ENCODE data around the gene PRKCD. TPM values are rescaled to one million over a fixed set of nuclear protein-coding genes. Genes with fewer than 3 reads are reported as not detected.

PRKCD gene
- total and polyA plus RNA-seq, 2 donors, result 5.2 to 23.8 TPM

- no peak overlapping the region for H3K27ac ChIP-seq (ENCODE audit: low read depth)
- no peaks in the 10 kb centered on the region for H3K36me3 ChIP-seq (ENCODE audit: insufficient read depth)
- no peak for DNase-seq (ENCODE audit: extremely low spot score)
- H3K4me1 ChIP-seq (ENCODE audit: insufficient read depth), result no peaks in the 10 kb centered on the region
- no peak overlapping the region for H3K4me3 ChIP-seq (ENCODE audit: low read depth, low read length)
- WGBS, result 85% methylated on average over 19 of the region's 19 CpGs
Observed at GRCh38 chr3:53200501-53201498, 39.8 kb downstream of the PRKCD start.

GRCh38 chr3:53202331-53203015, 41.5 kb downstream of the PRKCD start:
- no peak for DNase-seq (ENCODE audit: extremely low spot score)
- Histone ChIP-seq H3K4me1 (ENCODE audit: insufficient read depth) (no peaks in the 10 kb centered on the region), H3K4me3 (ENCODE audit: low read depth, low read length) (no peak overlapping the region), H3K27ac (ENCODE audit: low read depth) (no peak overlapping the region), H3K36me3 (ENCODE audit: insufficient read depth) (no peaks in the 10 kb centered on the region)
- WGBS, result 76% methylated on average over 14 of the region's 14 CpGs

GRCh38 chr3:53211706-53212702, 51.0 kb downstream of the PRKCD start:
- Histone ChIP-seq H3K27ac (ENCODE audit: low read depth) (no peak overlapping the region), H3K4me1 (ENCODE audit: insufficient read depth) (no peaks in the 10 kb centered on the region), H3K4me3 (ENCODE audit: low read depth, low read length) (no peak overlapping the region), H3K36me3 (ENCODE audit: insufficient read depth) (no peaks in the 10 kb centered on the region)
- DNase-seq (ENCODE audit: extremely low spot score), result no peak
- 75% methylated on average over 9 of the region's 9 CpGs for WGBS

GRCh38 chr3:53213276-53213675, 52.3 kb downstream of the PRKCD start:
- no peak overlapping the region for H3K27ac ChIP-seq (ENCODE audit: low read depth)
- H3K4me3 ChIP-seq (ENCODE audit: low read depth, low read length), result no peak overlapping the region
- no peaks in the 10 kb centered on the region for H3K4me1 ChIP-seq (ENCODE audit: insufficient read depth)
- 93% methylated on average over 7 of the region's 7 CpGs for WGBS
- DNase-seq (ENCODE audit: extremely low spot score), result no peak
- no peaks in the 10 kb centered on the region for H3K36me3 ChIP-seq (ENCODE audit: insufficient read depth)

GRCh38 chr3:53215816-53216215, 54.8 kb downstream of the PRKCD start:
- Histone ChIP-seq H3K36me3 (ENCODE audit: insufficient read depth) (no peaks in the 10 kb centered on the region), H3K27ac (ENCODE audit: low read depth) (no peak overlapping the region), H3K4me1 (ENCODE audit: insufficient read depth) (no peaks in the 10 kb centered on the region), H3K4me3 (ENCODE audit: low read depth, low read length) (no peak overlapping the region)
- DNase-seq (ENCODE audit: extremely low spot score), result no peak
- WGBS, result 35% methylated on average over 2 of the region's 2 CpGs

- Histone ChIP-seq H3K4me3 (ENCODE audit: low read depth, low read length) (no peak overlapping the region), H3K36me3 (ENCODE audit: insufficient read depth) (no peaks in the 10 kb centered on the region), H3K4me1 (ENCODE audit: insufficient read depth) (no peaks in the 10 kb centered on the region), H3K27ac (ENCODE audit: low read depth) (no peak overlapping the region)
- DNase-seq (ENCODE audit: extremely low spot score), result no peak
- 30% methylated on average over 3 of the region's 3 CpGs for WGBS
Observed at GRCh38 chr3:53216723-53217122, 55.7 kb downstream of the PRKCD start.

- no peaks in the 10 kb centered on the region for H3K4me1 ChIP-seq (ENCODE audit: insufficient read depth)
- no peak for DNase-seq (ENCODE audit: extremely low spot score)
- H3K27ac ChIP-seq (ENCODE audit: low read depth), result no peak overlapping the region
- WGBS, result 81% methylated on average over 2 of the region's 2 CpGs
- no peaks in the 10 kb centered on the region for H3K36me3 ChIP-seq (ENCODE audit: insufficient read depth)
- H3K4me3 ChIP-seq (ENCODE audit: low read depth, low read length), result no peak overlapping the region
Observed at GRCh38 chr3:53217175-53217574, 56.2 kb downstream of the PRKCD start.

GRCh38 chr3:53218131-53218530, 57.1 kb downstream of the PRKCD start:
- H3K4me3 ChIP-seq (ENCODE audit: low read depth, low read length), result no peak overlapping the region

GRCh38 chr3:53219895-53220483, 59.0 kb downstream of the PRKCD start:
- WGBS, result 45% methylated on average over 10 of the region's 10 CpGs
- no peak for DNase-seq (ENCODE audit: extremely low spot score)

More at GRCh38 chr3:53218131-53218530, 57.1 kb downstream of the PRKCD start:
- H3K36me3 ChIP-seq (ENCODE audit: insufficient read depth), result no peaks in the 10 kb centered on the region
- H3K4me1 ChIP-seq (ENCODE audit: insufficient read depth), result no peaks in the 10 kb centered on the region
- WGBS, result 70% methylated on average over 2 of the region's 2 CpGs
- no peak overlapping the region for H3K27ac ChIP-seq (ENCODE audit: low read depth)
- DNase-seq (ENCODE audit: extremely low spot score), result no peak

GRCh38 chr3:53221345-53221744, 60.3 kb downstream of the PRKCD start:
- Histone ChIP-seq H3K27ac (ENCODE audit: low read depth) (no peak overlapping the region), H3K4me3 (ENCODE audit: low read depth, low read length) (no peak overlapping the region), H3K36me3 (ENCODE audit: insufficient read depth) (peaks cover 2% of the 10 kb centered on the region), H3K4me1 (ENCODE audit: insufficient read depth) (no peaks in the 10 kb centered on the region)
- WGBS, result 85% methylated on average over 4 of the region's 4 CpGs
- no peak for DNase-seq (ENCODE audit: extremely low spot score)

More at GRCh38 chr3:53219895-53220483, 59.0 kb downstream of the PRKCD start:
- H3K36me3 ChIP-seq (ENCODE audit: insufficient read depth), result peaks cover 2% of the 10 kb centered on the region
- H3K27ac ChIP-seq (ENCODE audit: low read depth), result no peak overlapping the region
- no peaks in the 10 kb centered on the region for H3K4me1 ChIP-seq (ENCODE audit: insufficient read depth)
- H3K4me3 ChIP-seq (ENCODE audit: low read depth, low read length), result no peak overlapping the region

GRCh38 chr3:53221827-53222182, 60.8 kb downstream of the PRKCD start:
- Histone ChIP-seq H3K36me3 (ENCODE audit: insufficient read depth) (peaks cover 2% of the 10 kb centered on the region), H3K4me3 (ENCODE audit: low read depth, low read length) (no peak overlapping the region), H3K27ac (ENCODE audit: low read depth) (no peak overlapping the region), H3K4me1 (ENCODE audit: insufficient read depth) (no peaks in the 10 kb centered on the region)
- no peak for DNase-seq (ENCODE audit: extremely low spot score)
- WGBS, result 91% methylated on average over 3 of the region's 3 CpGs

- peaks cover 2% of the 10 kb centered on the region for H3K36me3 ChIP-seq (ENCODE audit: insufficient read depth)
- no peak for DNase-seq (ENCODE audit: extremely low spot score)
- 84% methylated on average over 12 of the region's 12 CpGs for WGBS
- H3K4me3 ChIP-seq (ENCODE audit: low read depth, low read length), result no peak overlapping the region
- H3K27ac ChIP-seq (ENCODE audit: low read depth), result no peak overlapping the region
- no peaks in the 10 kb centered on the region for H3K4me1 ChIP-seq (ENCODE audit: insufficient read depth)
Observed at GRCh38 chr3:53222183-53222901, 61.3 kb downstream of the PRKCD start.

All from urinary bladder (tissue), 4 donors.